HUES6 (cell line): ENCODE results near the gene STRADA.

Experiments
- H3K27ac ChIP-seq: 2 replicates; pipeline ENCODE4 v1.7.0; 2013; ENCODE audit warnings: low read depth, mild to moderate bottlenecking, low read length, inconsistent platforms
- H3K27me3 ChIP-seq: 2 replicates; pipeline ENCODE4 v1.6.1; 2013; ENCODE audit warnings: low read length; ENCODE audit not compliant: control insufficient read depth, insufficient read depth
- H3K36me3 ChIP-seq: 2 replicates; pipeline ENCODE4 v1.6.1; 2013; ENCODE audit warnings: low read length; ENCODE audit not compliant: control insufficient read depth, insufficient read depth
- H3K4me1 ChIP-seq: 2 replicates; pipeline ENCODE4 v1.6.1; 2013; ENCODE audit warnings: low read length; ENCODE audit not compliant: control insufficient read depth, insufficient read depth
- H3K4me3 ChIP-seq: 2 replicates; pipeline ENCODE4 v1.5.1; 2013; ENCODE audit warnings: low read depth, low read length
- H3K9ac ChIP-seq: one replicate; pipeline ENCODE4 v1.6.1; 2013; ENCODE audit warnings: mild to moderate bottlenecking, low read length
- H3K9me3 ChIP-seq: 2 replicates; pipeline ENCODE4 v1.6.1; 2013; ENCODE audit warnings: low read depth, low read length; ENCODE audit not compliant: control insufficient read depth, insufficient read depth

STRADA gene

GRCh38 chr17:63657786-63658185 lies 83.8 kb downstream of the STRADA start:
- Histone ChIP-seq H3K9me3 (no peaks in the 10 kb centered on the region), H3K4me1 (no peaks in the 10 kb centered on the region), H3K27ac (no peak overlapping the region), H3K27me3 (no peaks in the 10 kb centered on the region), H3K4me3 (no peak overlapping the region), H3K36me3 (peaks cover 34% of the 10 kb centered on the region), H3K9ac (no peak overlapping the region)

- H3K9ac ChIP-seq = no peak overlapping the region
- H3K27me3 ChIP-seq = no peaks in the 10 kb centered on the region
- no peak overlapping the region for H3K4me3 ChIP-seq
- no peak overlapping the region for H3K27ac ChIP-seq
- peaks cover 30% of the 10 kb centered on the region for H3K36me3 ChIP-seq
- H3K4me1 ChIP-seq = peaks cover 3% of the 10 kb centered on the region
- no peaks in the 10 kb centered on the region for H3K9me3 ChIP-seq
Measured at GRCh38 chr17:63653050-63653449, 88.5 kb downstream of the STRADA start.
